ENCODE results near the gene MGAT4C. TPM values are rescaled to one million over a fixed set of nuclear protein-coding genes. Genes with fewer than 3 reads are reported as not detected.

MGAT4C gene
- total and polyA plus RNA-seq, 2 donors (not counting 3 experiments of a cell fraction or from before 2014, with no cell fraction given) = not detected

GRCh38 chr12:86213012-86213411 is 43.2 kb downstream of the MGAT4C start:
- BruUV-seq (replicated peaks) = no TSS peak
- no peaks in the 10 kb centered on the region for H3K4me1 ChIP-seq (ENCODE audit: control insufficient read depth, extremely low read depth, insufficient read depth, low read length)
- no peak overlapping the region for H2AFZ ChIP-seq (ENCODE audit: low read depth, low read length)
- no peak overlapping the region for H3K4me3 ChIP-seq (replicated peaks in 1 of 3; ENCODE audit: insufficient read depth in 1 of 3, low read depth in 1 of 3, low read length in 3 of 3)
- FAIRE-seq = no peak
- no peaks in the 10 kb centered on the region for H4K20me1 ChIP-seq (replicated peaks; ENCODE audit: control insufficient read depth, extremely low read depth, insufficient read depth, low read length)
- no peak overlapping the region for H3K9ac ChIP-seq (replicated peaks; ENCODE audit: extremely low read depth, insufficient read depth, low read length)
- no peaks in the 10 kb centered on the region for H3K79me2 ChIP-seq (ENCODE audit: control insufficient read depth, insufficient read depth, low read length)
- no peak for TF ChIP-seq EZH2 (IDR thresholded peaks at IDR 0.05; ENCODE audit: borderline replicate concordance, low read depth, low read length, severe bottlenecking)
- TF ChIP-seq, protein P1, sequence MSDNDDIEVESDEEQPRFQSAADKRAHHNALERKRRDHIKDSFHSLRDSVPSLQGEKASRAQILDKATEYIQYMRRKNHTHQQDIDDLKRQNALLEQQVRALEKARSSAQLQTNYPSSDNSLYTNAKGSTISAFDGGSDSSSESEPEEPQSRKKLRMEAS (IDR thresholded peaks at IDR 0.05; ENCODE audit: insufficient read depth, insufficient read length) = no peak
- ChIA-PET POLR2A (no interaction called here), CTCF (interaction anchor here (1.0 to 2.1 kb wide), 2 partner anchors 8 to 10 kb away, joined by 3 to 5 read pairs; no protein-coding TSS in a partner anchor)
- H3K27ac ChIP-seq (ENCODE audit: insufficient read depth, low read depth, low read length) = no peak overlapping the region
- dilution Hi-C loops (cut with MboI; ENCODE audit: extremely low pct_ligation_motif_present, low sequenced_read_pairs) = no loop called here
- H3K9me3 ChIP-seq (replicated peaks; ENCODE audit: control insufficient read depth, insufficient read depth, low read length) = no peaks in the 10 kb centered on the region
- H3K27me3 ChIP-seq (ENCODE audit: control insufficient read depth in 2 of 2, insufficient read depth in 2 of 2, low read length in 2 of 2) = no peaks in the 10 kb centered on the region
- DNase-seq (ENCODE audit: low read depth, low spot score) = peak; percentile 14
- H3K9me1 ChIP-seq (replicated peaks; ENCODE audit: control insufficient read depth, extremely low read depth, insufficient read depth, low read length) = no peaks in the 10 kb centered on the region
- intact Hi-C loops (cut with micrococcal nuclease) = no loop called here
- H3K36me3 ChIP-seq (ENCODE audit: control insufficient read depth in 2 of 2, extremely low read depth in 1 of 2, insufficient read depth in 2 of 2, low read length in 2 of 2) = no peaks in the 10 kb centered on the region
- no peak overlapping the region for H3K4me2 ChIP-seq (ENCODE audit: insufficient read depth, low read length)

DNA sequence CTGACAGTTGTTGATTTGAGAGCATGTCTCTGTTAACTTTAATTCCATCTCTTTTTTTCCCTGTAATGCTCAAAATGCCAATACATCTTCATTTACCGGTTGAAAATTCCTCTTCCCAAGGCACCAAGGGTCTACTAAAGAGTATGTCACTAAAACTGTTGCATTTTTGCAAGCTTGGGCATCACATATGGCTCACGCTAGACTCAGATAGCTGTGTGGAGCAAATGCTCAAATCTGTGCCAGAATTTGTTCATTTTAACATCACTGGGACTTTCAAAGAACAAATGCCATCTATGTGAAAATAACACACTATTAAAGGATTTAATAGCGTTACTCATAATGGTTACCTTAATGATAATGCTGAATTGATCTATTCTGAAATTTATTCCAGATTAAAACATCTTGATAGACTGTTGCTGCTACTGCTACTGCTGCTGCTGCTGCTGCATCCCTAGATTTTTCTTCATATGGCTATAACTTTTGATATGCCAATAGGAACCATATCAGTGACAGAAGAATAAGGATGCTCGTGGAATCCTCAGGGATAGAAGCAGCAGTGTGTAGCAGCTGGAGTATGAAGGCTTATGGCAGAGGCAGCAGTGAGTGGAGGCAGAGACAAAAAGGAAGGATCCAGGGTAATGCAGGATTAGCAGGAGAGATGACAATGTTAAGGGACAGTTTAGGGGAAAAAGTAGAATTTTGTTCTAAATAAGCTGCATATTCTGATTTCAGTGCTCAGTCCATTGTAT is 57.3 kb downstream of the MGAT4C start:
- Histone ChIP-seq H3K4me3 (replicated peaks in 1 of 3; ENCODE audit: insufficient read depth in 1 of 3, low read depth in 1 of 3, low read length in 3 of 3) (no peak overlapping the region), H3K9ac (replicated peaks; ENCODE audit: extremely low read depth, insufficient read depth, low read length) (no peak overlapping the region), H2AFZ (ENCODE audit: low read depth, low read length) (no peak overlapping the region), H3K4me2 (ENCODE audit: insufficient read depth, low read length) (no peak overlapping the region), H4K20me1 (replicated peaks; ENCODE audit: control insufficient read depth, extremely low read depth, insufficient read depth, low read length) (no peaks in the 10 kb centered on the region), H3K27me3 (ENCODE audit: control insufficient read depth in 2 of 2, insufficient read depth in 2 of 2, low read length in 2 of 2) (no peaks in the 10 kb centered on the region), H3K79me2 (ENCODE audit: control insufficient read depth, insufficient read depth, low read length) (no peaks in the 10 kb centered on the region), H3K27ac (ENCODE audit: insufficient read depth, low read depth, low read length) (no peak overlapping the region), H3K9me3 (replicated peaks; ENCODE audit: control insufficient read depth, insufficient read depth, low read length) (no peaks in the 10 kb centered on the region), H3K9me1 (replicated peaks; ENCODE audit: control insufficient read depth, extremely low read depth, insufficient read depth, low read length) (no peaks in the 10 kb centered on the region), H3K36me3 (ENCODE audit: control insufficient read depth in 2 of 2, extremely low read depth in 1 of 2, insufficient read depth in 2 of 2, low read length in 2 of 2) (no peaks in the 10 kb centered on the region), H3K4me1 (ENCODE audit: control insufficient read depth, extremely low read depth, insufficient read depth, low read length) (peaks cover 5% of the 10 kb centered on the region)
- ChIA-PET CTCF (interaction anchor here (1.0 to 1.2 kb wide), 2 partner anchors 12 to 17 kb away, joined by 3 to 4 read pairs; no protein-coding TSS in a partner anchor), POLR2A (no interaction called here)
- FAIRE-seq (no peak), DNase-seq (ENCODE audit: low read depth, low spot score) (no peak)
- TF ChIP-seq POLR2A (IDR thresholded peaks at IDR 0.05; ENCODE audit: low read depth, low read length) (no peak), MYC (IDR thresholded peaks at IDR 0.05; ENCODE audit: low read depth, low read length) (no peak), GATA2 (IDR thresholded peaks at IDR 0.05; ENCODE audit: insufficient read depth, insufficient read length, low read depth, low read length) (no peak), JUN (IDR thresholded peaks at IDR 0.05; ENCODE audit: borderline replicate concordance, insufficient read depth, insufficient read length, low read depth) (no peak), POLR2AphosphoS5 (IDR thresholded peaks at IDR 0.05; ENCODE audit: insufficient read depth, low read depth, low read length) (no peak), EZH2 (IDR thresholded peaks at IDR 0.05; ENCODE audit: borderline replicate concordance, low read depth, low read length, severe bottlenecking) (no peak), FOS (IDR thresholded peaks at IDR 0.05; ENCODE audit: borderline replicate concordance, insufficient read depth, low read length) (no peak)
- TF ChIP-seq, protein P1 (IDR thresholded peaks at IDR 0.05; ENCODE audit: insufficient read depth, insufficient read length) = no peak
- TF ChIP-seq, protein P2, sequence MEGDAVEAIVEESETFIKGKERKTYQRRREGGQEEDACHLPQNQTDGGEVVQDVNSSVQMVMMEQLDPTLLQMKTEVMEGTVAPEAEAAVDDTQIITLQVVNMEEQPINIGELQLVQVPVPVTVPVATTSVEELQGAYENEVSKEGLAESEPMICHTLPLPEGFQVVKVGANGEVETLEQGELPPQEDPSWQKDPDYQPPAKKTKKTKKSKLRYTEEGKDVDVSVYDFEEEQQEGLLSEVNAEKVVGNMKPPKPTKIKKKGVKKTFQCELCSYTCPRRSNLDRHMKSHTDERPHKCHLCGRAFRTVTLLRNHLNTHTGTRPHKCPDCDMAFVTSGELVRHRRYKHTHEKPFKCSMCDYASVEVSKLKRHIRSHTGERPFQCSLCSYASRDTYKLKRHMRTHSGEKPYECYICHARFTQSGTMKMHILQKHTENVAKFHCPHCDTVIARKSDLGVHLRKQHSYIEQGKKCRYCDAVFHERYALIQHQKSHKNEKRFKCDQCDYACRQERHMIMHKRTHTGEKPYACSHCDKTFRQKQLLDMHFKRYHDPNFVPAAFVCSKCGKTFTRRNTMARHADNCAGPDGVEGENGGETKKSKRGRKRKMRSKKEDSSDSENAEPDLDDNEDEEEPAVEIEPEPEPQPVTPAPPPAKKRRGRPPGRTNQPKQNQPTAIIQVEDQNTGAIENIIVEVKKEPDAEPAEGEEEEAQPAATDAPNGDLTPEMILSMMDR (IDR thresholded peaks at IDR 0.05; ENCODE audit: extremely low read depth in 1 of 2, insufficient read depth in 1 of 2, low read depth in 1 of 2, low read length in 2 of 2) = no peak
- dilution Hi-C loops (cut with MboI; ENCODE audit: extremely low pct_ligation_motif_present, low sequenced_read_pairs) = no loop called here
- BruUV-seq (replicated peaks) = no TSS peak
- intact Hi-C loops (cut with micrococcal nuclease) = no loop called here

All from endothelial cell of umbilical vein (primary cell).